MM.1S (cell line): Measurements from ENCODE around the gene RPP40.

ENCODE experiments used
- DNase-seq: peaks from one replicate; pipeline ENCODE4 v3.0.0-alpha.2; 2015
- H2AFZ ChIP-seq: fragments of 300-600 bp; sonication (generic); 2 replicates; pipeline ENCODE4 v1.6.0; 2016; ENCODE audit warnings: antibody characterized with exemption, low read length
- H3F3A ChIP-seq: fragments of 300-600 bp; sonication (generic); 2 replicates; pipeline ENCODE4 v1.6.1; 2016; ENCODE audit warnings: mild to moderate bottlenecking, antibody characterized with exemption, low read length, moderate library complexity, mixed read lengths; ENCODE audit not compliant: insufficient read depth
- H3K27ac ChIP-seq: fragments of 300-600 bp; sonication (generic); 2 replicates; pipeline ENCODE4 v1.5.1; 2016; ENCODE audit warnings: mild to moderate bottlenecking, low read length
- H3K27me3 ChIP-seq: fragments of 300-600 bp; sonication (generic); replicated peaks from 2 replicates; pipeline ENCODE4 v1.6.0; 2016; ENCODE audit warnings: low read length; ENCODE audit not compliant: insufficient read depth
- H3K36me3 ChIP-seq: fragments of 300-600 bp; sonication (generic); replicated peaks from 2 replicates; pipeline ENCODE4 v1.6.1; 2016; ENCODE audit warnings: mild to moderate bottlenecking, low read length, mixed read lengths; ENCODE audit not compliant: insufficient read depth
- H3K4me1 ChIP-seq: fragments of 300-600 bp; sonication (generic); 2 replicates; pipeline ENCODE4 v1.6.1; 2016; ENCODE audit warnings: low read length, mixed read lengths
- H3K4me2 ChIP-seq: fragments of 300-600 bp; sonication (generic); 2 replicates; pipeline ENCODE4 v1.6.0; 2016; ENCODE audit warnings: low read depth, low read length
- H3K4me3 ChIP-seq: fragments of 300-600 bp; sonication (generic); 2 replicates; pipeline ENCODE4 v1.5.1; 2016; ENCODE audit warnings: low read length, mixed read lengths
- H3K79me2 ChIP-seq: fragments of 300-600 bp; sonication (generic); 2 replicates; pipeline ENCODE4 v1.6.1; 2016; ENCODE audit warnings: mixed run types, low read length, mixed read lengths
- H3K9ac ChIP-seq: fragments of 300-600 bp; sonication (generic); 2 replicates; pipeline ENCODE4 v1.6.1; 2016; ENCODE audit warnings: low read length, mixed read lengths
- H3K9me2 ChIP-seq: fragments of 300-600 bp; sonication (generic); replicated peaks from 2 replicates; pipeline ENCODE4 v1.6.1; 2016; ENCODE audit warnings: mild to moderate bottlenecking, low read length, mixed read lengths; ENCODE audit not compliant: insufficient read depth
- H3K9me3 ChIP-seq: fragments of 300-600 bp; sonication (generic); replicated peaks from 2 replicates; pipeline ENCODE4 v1.6.1; 2016; ENCODE audit warnings: mild to moderate bottlenecking, low read length, mixed read lengths; ENCODE audit not compliant: insufficient read depth
- H4K20me1 ChIP-seq: fragments of 300-600 bp; sonication (generic); 2 replicates; pipeline ENCODE4 v1.6.1; 2016; ENCODE audit warnings: mild to moderate bottlenecking, low read length, moderate library complexity, mixed read lengths; ENCODE audit not compliant: insufficient read depth
- EZH2 ChIP-seq: fragments of 300-600 bp; sonication (generic); optimal IDR thresholded peaks from 2 replicates; pipeline ENCODE3; 2017; ENCODE audit warnings: low read depth, mild to moderate bottlenecking, antibody characterized with exemption, low read length, mixed read lengths
- EZH2phosphoT487 ChIP-seq: fragments of 300-600 bp; sonication (generic); IDR thresholded peaks from 2 replicates; pipeline ENCODE4 v1.6.1; 2018; ENCODE audit warnings: antibody characterized with exemption, low read length
- TF ChIP-seq, protein P1 (sequence below): fragments of 300-600 bp; sonication (generic); IDR thresholded peaks from 2 replicates; pipeline ENCODE4 v1.5.1; 2016; ENCODE audit warnings: antibody characterized with exemption, low read length, mixed read lengths

The RPP40 gene

DNA sequence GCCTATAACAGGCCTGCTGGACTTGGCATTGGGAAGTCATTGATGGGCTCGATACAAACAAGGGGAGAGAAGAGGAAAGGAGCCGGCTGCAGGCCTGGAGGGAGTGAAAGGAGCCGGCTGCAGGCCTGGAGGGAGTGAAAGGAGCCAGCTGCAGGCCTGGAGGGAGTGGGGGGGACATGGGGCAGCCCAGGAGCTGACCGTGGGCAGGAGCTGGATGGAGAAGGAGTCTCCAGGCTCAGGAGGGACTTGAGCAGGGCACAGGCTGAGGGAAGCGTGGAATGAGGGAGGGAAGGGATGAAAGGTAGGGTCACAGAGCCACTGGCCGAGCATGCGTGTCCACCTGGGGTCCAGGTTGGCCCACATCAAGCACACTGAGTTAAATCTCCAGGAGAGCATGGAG lies 32.0 kb downstream of the RPP40 start:
- H3K4me3 ChIP-seq = no peak overlapping the region
- H3K27me3 ChIP-seq = no peaks in the 10 kb centered on the region
- no peak overlapping the region for H3K9ac ChIP-seq
- no peak overlapping the region for H2AFZ ChIP-seq
- H3K79me2 ChIP-seq = no peaks in the 10 kb centered on the region
- no peak overlapping the region for H3K27ac ChIP-seq
- no peaks in the 10 kb centered on the region for H3K9me3 ChIP-seq
- H3K4me2 ChIP-seq = no peak overlapping the region
- TF ChIP-seq, protein P1, sequence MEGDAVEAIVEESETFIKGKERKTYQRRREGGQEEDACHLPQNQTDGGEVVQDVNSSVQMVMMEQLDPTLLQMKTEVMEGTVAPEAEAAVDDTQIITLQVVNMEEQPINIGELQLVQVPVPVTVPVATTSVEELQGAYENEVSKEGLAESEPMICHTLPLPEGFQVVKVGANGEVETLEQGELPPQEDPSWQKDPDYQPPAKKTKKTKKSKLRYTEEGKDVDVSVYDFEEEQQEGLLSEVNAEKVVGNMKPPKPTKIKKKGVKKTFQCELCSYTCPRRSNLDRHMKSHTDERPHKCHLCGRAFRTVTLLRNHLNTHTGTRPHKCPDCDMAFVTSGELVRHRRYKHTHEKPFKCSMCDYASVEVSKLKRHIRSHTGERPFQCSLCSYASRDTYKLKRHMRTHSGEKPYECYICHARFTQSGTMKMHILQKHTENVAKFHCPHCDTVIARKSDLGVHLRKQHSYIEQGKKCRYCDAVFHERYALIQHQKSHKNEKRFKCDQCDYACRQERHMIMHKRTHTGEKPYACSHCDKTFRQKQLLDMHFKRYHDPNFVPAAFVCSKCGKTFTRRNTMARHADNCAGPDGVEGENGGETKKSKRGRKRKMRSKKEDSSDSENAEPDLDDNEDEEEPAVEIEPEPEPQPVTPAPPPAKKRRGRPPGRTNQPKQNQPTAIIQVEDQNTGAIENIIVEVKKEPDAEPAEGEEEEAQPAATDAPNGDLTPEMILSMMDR = no peak
- TF ChIP-seq EZH2 (no peak), EZH2phosphoT487 (no peak)
- H3F3A ChIP-seq = no peaks in the 10 kb centered on the region
- no peak for DNase-seq
- H3K4me1 ChIP-seq = no peaks in the 10 kb centered on the region
- no peaks in the 10 kb centered on the region for H4K20me1 ChIP-seq
- no peaks in the 10 kb centered on the region for H3K9me2 ChIP-seq
- no peaks in the 10 kb centered on the region for H3K36me3 ChIP-seq

DNA sequence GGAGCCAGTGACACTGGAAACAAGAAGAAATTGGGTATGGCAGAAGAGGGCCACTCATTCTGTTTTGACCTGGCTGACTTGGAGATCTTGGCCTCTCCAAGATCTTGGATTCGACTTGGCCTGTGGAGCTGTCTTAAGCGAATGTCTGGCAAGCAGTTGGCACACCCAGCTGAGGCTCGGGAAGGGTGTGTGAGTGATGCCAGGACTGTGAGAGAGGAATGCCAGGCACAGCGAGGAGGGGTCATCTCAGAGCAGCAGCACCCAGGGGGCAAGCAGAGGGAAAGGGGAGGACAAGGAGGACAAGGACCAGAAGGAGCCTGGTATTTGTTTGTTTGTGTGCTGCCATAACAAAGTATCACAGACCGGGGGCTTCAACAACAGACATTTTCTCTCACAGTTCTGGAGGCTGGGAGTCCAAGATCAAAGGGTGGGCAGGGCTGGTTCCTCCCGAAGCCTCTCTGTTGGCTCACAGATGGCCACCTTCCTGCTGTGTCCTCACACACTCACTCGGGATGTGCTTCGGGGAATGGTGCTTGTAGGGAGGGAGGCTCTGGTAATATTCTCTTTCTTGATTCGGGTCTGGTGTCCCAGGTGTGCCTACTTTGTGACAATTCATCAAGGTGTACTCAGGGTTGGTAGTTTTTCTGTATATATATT lies 33.0 kb downstream of the RPP40 start:
- H3K9me2 ChIP-seq = no peaks in the 10 kb centered on the region
- H3K27me3 ChIP-seq = no peaks in the 10 kb centered on the region
- H3K36me3 ChIP-seq = no peaks in the 10 kb centered on the region
- H2AFZ ChIP-seq = no peak overlapping the region
- no peaks in the 10 kb centered on the region for H3K79me2 ChIP-seq
- H3F3A ChIP-seq = no peaks in the 10 kb centered on the region
- no peak overlapping the region for H3K27ac ChIP-seq
- no peaks in the 10 kb centered on the region for H3K4me1 ChIP-seq
- H3K4me3 ChIP-seq = no peak overlapping the region
- no peak for TF ChIP-seq EZH2
- TF ChIP-seq, protein P1 = no peak
- no peak for TF ChIP-seq EZH2phosphoT487
- H3K9me3 ChIP-seq = no peaks in the 10 kb centered on the region
- no peak overlapping the region for H3K9ac ChIP-seq
- DNase-seq = no peak
- no peaks in the 10 kb centered on the region for H4K20me1 ChIP-seq
- no peak overlapping the region for H3K4me2 ChIP-seq

DNA sequence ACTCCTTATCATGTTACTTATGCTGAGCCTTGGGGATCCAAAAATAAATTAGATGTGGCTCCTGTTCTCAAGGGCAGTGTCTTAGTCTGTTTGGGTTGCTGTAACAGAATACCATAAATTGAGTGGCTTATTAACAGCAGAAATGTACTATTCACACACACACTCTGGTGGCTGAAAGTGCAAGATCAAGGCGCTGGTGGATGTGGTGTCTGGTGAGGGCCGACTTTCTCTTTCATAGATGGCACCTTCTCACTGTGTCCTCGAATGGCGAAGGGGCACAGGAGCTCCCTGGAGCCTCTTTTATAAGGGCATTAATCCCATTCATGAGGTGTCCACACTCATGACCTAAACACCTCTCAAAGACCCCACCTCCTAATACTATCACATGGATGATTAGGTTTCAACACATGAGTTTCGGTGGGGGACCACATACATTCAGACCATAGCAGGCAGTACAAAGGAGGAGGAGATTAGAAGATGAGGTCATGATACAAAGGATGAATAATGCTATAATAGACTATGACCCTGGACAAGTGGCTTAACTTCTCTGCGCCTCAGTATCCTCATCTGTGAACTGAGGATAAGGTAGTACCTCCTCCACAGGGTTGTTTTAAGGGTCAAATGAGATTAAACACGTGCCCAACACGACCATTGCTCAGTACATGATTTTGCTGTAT lies 34.1 kb downstream of the RPP40 start:
- Histone ChIP-seq H3K4me1 (no peaks in the 10 kb centered on the region), H4K20me1 (no peaks in the 10 kb centered on the region), H3F3A (no peaks in the 10 kb centered on the region), H3K4me3 (no peak overlapping the region), H3K36me3 (no peaks in the 10 kb centered on the region), H3K9me3 (no peaks in the 10 kb centered on the region), H3K79me2 (no peaks in the 10 kb centered on the region), H3K27ac (no peak overlapping the region), H3K9me2 (no peaks in the 10 kb centered on the region), H3K4me2 (no peak overlapping the region), H3K27me3 (no peaks in the 10 kb centered on the region), H2AFZ (no peak overlapping the region), H3K9ac (no peak overlapping the region)
- DNase-seq = no peak
- TF ChIP-seq, protein P1 = no peak
- TF ChIP-seq EZH2phosphoT487 (no peak), EZH2 (no peak)
